GM21367 (cell line): ENCODE data around the gene CTU2.
A peak's percentile ranks its signal among the peaks of the same experiment; 100 is the strongest.
"Not testable (repeated sequence)": the region's sequence is repeated elsewhere in the genome, so short reads cannot be mapped to it uniquely, and the experiment has no call there.

Source experiments
- ATAC-seq: cut with Tn5 transposase; IDR thresholded peaks from one replicate; pipeline ENCODE4 v1.9.1; 2021; ENCODE audit not compliant: unreplicated experiment

The CTU2 gene

DNA sequence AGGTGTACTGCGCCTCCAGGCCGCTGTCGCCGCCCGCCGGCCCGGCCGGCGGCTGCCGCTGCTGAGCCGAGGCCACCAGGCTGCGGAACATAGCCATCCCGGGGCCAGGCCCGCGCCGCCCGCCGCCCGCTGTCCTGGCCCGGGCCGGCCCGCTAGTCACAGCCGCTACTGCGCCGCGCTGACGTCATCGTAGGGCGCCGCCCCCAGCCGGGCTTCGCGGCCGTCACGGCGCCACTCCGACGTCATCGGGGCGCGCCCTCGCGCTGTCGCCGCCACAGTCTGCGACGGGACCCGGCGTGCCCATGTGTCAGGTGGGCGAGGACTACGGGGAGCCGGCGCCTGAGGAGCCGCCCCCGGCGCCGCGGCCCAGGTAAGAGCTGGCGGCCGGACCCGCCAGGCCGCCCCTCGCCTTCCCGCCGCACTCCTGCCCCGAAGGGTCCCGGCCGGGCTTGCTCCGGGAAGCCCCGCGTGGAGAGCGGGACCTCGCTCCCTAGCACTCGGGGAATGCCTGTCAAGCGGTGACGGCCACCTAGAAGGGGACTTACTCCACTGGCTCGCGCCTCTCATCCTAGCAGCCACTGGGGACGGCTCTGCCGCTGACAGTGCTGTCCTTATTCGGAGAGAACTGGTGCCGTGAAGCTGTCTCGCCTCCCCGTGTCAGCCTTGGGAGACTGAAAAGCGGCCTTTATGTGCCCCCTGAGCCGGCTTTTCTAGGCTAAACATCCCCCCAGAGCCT, at the start of gene CTU2, which contains the start of gene RNF166:
CTU2 (plus strand) TSS at position 275 of the 736 bp plus-strand sequence; CDS start at position 303, 28 bp downstream.
RNF166 (minus strand) TSS at position 180 of the 736 bp plus-strand sequence; CDS start at position 97, 83 bp downstream.
- ATAC-seq, result peak; percentile 53

DNA sequence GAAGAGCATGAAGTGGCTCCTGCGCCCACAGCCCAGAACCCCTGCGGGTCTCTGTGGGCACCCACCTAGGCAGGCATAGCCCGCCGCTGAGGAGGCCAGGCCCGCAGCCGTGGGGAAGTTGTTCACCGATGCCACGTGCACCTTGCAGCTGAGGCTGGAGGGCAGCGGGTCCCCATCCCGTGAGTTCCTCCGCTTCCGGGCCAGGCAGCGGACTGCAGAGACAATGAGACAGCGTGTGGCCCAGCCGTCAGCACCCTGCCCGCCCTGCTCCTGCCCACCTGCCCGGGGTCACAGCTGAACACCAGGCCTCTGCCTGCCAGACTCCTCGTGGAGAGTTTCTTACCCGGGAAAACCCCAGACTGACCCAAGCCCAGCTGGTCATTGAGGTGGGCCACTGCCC, 48.9 kb upstream of the CTU2 start:
- ATAC-seq, result no peak

DNA sequence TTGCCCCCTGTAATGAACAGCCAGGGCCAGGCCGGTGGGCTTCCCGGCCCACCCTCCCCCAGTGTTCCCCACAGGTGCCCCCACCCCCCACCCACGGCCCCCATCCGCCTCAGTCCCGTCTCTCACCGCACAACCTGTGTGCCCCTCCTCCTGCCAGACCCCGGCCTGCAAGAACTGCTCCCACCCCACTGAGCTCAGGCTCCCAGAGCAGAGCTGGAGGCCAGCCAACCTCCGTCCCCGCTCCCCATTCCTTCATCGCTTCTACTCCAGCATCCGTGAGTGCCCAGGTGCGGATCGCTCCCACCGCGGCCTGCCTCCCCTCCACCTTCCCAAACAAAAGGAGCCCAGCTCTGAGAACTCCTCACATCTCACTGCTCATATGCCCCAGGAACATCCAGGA, 47.6 kb upstream of the CTU2 start:
- ATAC-seq, result no peak

DNA sequence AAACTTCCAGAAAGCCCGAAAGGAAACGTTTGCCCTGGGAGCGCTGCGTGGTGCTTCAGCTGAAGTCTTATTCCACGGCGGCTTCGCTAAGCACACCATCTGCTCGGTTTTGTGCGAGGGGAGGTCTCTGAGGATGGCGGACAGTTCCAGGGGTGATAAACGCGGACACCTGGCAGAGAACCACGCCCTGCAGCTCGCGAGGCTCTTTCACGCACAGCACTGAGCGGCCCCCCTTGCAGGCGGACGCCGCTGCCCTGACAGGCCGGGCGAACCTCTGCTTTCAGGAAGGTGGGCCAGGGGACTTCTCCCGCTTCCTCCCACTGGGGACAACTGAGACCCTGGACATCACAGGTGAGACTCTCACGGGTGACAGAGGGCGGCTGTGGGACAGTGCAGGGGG, 47.1 kb upstream of the CTU2 start:
- no peak for ATAC-seq

DNA sequence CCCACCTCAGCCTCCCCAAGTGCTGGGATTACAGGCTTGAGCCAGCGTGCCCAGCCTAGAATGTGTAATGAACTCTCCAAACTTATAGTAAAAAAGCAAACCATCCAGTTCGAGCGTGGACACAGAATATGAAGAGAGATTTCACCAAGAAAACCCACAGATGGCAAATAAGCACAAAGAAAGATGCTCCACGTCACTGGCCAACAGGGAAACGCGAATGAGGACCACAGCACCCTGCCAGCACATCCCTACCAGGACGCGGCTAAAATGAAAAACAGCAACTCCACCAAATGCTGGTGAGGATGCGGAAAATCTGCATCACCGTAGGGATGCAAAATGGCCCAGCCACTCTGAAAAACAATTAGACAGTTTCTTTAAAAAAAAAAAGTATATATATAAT, 44.8 kb upstream of the CTU2 start:
- ATAC-seq, result no peak

DNA sequence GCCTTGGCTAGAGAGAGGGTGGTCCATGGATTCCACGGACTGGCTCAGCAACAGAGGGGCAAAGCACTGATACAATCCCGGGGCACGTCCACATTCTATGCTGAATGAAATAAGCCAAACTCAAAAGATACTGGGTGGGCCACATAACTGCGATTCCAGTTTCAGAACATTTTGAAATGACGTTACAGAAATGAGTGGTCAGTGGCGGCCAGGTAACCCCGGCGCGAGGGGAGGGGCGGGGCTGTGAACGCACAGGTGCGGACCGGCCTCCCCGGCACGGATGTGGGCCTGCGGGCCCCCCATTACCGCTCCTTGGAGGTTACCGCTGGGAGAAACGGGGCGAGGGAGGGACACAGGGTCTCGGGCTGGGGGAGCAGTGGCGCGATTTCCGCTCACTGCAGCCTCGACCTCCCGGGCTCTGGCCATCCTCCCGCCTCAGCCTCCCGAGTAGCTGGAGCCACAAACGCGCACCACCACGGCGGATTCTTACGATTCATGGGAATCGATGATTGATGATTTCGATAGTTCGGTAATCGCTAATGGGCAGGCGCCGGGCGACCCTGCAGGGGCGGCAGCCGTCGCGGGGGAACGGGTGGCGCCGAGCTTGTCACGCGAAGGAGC, 44.0 kb upstream of the CTU2 start:
- ATAC-seq, result no peak

DNA sequence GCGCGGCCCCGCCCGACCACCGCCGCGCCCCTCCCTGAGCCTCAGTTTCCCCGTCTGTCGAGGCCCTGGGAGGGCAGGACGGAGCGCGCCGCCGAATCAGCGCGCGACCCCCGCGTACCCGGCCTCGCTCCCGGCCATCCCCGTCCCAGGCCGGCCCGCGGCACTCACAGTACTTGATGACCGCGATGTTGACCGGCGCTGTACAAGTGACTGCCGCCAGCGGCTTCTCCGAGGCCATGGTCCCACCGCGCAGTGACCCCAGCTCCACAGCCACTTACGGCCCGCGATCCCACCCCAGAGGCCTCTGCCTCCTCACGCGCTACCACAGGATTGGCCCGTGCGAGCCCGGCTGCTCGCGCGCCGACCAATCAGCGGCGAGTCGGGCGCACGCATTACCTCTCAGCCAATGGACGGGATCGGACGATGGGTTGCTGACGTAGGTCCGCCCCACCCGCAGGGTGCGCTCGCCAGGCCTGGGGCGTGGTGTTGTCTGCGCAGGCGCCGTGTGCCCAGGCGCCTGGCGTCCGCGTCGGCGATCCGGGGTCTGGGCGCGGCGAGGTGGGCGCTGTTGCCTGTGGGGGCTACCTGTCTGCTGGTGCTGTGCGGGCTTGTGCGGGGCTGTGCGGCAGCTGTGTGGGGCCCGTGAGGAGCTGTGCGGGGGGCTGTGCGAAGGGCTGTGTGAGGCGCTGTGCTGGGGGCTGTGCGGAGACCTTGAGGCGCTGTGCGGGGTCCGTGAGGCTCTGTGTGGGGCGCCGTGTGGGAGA, 43.3 kb upstream of the CTU2 start, which contains the start of gene MVD:
MVD (minus strand) TSS at position 249 of the 764 bp plus-strand sequence; CDS start at position 238, 11 bp downstream.
- peak; percentile 85 for ATAC-seq

DNA sequence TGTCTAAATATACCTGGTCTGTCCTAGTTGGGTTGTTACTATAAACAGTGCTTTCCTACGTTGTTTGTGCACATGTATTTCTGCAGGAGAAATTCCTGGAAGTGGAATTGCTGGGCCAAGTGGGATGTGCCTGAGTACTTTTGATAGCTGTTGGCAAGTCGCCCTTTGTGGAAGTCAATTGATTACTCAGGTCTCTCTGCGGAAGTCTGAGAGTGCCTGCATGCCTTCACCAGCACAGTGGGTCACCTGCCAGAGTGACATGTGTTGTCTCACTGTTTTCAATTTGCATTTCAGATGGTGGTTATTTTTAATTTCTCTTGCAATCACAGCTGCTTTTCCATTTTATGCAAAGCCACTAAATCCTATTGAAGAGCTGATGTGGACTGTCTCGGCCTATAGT, 41.2 kb upstream of the CTU2 start:
- no peak for ATAC-seq

DNA sequence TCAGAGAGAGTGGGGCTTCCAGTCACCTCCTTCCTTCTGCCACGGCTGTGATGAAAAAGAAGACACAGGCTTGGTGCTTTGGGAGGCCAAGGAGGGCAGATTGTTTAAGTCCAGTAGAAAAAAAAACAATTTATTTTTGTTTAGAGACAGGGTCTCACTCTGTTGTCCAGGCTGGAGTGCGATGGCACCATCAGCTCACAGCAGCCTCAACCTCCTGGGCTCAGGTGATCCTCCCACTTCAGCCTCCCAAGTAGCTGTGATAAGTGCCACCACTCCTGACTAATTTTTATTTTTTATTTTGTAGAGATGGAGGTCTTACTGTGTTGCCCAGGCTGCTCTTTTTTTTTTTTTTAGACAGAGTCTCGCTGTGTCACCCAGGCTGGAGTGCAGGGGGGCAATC, 40.7 kb upstream of the CTU2 start:
- no peak for ATAC-seq

DNA sequence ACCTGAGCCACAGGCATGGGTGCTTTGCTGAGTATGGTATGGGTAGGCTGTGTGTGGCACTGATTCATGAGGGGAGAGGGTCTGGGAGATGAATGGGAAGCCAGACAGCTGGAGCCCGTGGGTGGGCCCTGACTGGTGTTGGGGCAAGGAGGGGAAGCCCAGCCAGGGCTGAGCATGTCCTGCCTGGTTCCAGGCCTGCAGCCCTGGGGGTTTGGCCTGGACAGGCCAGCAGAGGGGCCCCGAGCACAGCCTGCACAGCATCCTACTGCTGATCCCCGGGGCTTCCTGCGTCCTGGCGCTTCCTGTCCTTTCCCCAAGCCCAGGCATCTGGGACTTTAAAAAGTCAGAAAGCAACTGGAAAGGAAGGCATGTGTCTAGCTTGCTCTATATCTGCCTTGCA, 38.8 kb upstream of the CTU2 start:
- no peak for ATAC-seq

DNA sequence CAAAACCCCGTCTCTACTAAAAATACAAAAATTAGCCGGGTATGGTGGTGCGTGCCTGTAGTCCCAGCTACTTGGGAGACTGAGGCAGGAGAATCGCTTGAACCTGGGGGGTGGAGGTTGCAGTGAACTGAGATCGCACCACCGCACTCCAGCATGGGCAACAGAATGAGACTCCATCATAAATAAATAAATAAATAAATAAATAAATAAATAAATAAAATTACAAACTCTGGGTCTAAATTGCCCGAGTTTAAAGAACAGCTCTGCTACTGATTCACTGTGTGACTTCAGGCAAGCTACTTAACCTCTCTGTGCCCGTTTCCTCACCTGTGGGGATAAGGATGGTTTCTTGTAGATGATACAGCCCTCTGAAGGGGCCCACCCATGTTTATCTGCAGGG, 36.8 kb upstream of the CTU2 start:
- ATAC-seq, result not testable (repeated sequence)

DNA sequence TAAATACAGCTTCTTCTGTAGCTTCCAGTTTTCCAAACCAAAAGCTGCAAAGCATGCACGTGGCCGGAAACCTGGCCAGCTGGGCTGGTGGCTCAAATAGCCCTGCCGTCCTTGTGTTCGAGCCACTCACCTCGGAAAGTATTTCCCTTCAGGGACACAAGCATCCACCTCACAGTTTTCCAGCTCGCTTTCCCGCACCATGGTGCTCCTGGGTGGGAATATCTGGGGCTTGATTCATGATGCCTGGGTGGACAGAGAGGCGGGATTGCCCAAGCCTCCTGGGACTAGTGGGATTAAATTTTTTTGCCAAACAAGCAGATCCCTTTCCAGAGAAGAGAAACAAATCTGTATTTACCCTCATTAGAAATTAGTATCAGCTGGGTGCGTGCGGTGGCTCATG, 36.3 kb upstream of the CTU2 start:
- no peak for ATAC-seq

DNA sequence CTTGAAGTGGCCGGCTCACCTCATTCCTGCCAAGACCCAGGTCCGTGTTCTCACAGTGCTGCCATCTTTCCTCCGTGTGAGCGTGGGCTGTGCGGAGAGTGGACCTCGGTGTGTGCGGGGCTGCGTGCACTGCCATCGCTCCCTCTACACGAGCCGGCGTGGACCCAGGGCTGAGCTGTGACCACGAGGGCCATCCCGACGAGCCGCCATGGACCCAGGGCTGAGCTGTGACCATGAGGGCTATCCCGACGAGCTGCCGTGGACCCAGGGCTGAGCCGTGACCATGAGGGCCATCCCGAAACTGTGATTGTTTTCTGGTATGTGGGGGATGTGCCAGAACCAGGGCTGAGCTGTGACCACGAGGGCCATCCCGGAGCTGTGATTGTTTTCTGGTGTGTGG, 34.5 kb upstream of the CTU2 start:
- no peak for ATAC-seq

DNA sequence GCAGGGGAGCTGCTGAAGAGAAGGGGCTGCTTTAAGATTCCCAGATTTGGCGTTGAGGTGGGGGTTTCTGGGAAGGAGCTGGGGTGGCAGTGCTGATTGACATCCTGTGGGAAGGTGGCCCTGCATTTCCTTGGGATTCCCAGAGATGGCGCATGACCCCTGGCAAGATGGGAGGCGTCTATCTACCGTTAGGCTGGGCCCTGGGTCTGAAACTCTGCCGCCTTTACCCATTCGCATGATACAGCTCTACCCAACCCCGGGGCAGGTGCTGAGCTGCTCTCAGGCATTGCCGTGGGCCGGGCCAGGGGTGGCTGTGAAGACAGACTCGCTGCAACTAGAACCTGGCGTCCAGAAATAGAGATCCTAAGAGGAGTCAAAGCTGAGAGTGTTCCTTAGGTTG, 33.5 kb upstream of the CTU2 start:
- ATAC-seq, result no peak

DNA sequence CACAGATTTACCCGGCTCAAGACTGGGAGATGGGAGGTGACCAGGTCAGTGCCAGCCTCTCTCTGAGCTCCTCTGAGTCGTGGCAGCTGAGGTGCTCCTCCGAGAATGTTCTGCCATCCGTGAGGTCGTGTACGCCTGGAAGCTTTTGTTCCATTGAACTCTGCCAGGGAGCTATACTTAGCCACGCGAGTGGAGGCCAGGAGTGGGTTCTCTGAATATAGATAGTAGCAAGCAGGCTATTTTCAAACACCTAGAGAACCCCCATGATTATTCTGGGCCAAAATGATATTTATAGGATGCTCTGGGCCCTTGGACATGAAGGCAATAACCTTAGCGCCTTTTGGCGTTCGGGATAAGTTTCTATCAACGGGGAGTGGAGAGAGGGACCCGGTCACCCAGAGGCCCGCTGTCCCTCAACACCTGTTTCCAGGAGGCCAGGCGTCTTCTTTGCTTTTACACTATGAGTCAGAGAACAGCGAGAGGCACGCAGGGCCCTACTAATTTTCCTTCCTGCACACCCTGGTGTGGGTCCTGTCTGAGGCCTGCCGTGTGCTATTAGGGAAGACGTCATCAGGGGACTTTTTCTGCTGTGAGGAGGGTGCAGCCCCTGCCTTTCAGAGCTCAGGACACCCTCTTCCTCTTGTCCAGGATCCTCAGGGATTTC, 32.5 kb upstream of the CTU2 start:
- no peak for ATAC-seq

DNA sequence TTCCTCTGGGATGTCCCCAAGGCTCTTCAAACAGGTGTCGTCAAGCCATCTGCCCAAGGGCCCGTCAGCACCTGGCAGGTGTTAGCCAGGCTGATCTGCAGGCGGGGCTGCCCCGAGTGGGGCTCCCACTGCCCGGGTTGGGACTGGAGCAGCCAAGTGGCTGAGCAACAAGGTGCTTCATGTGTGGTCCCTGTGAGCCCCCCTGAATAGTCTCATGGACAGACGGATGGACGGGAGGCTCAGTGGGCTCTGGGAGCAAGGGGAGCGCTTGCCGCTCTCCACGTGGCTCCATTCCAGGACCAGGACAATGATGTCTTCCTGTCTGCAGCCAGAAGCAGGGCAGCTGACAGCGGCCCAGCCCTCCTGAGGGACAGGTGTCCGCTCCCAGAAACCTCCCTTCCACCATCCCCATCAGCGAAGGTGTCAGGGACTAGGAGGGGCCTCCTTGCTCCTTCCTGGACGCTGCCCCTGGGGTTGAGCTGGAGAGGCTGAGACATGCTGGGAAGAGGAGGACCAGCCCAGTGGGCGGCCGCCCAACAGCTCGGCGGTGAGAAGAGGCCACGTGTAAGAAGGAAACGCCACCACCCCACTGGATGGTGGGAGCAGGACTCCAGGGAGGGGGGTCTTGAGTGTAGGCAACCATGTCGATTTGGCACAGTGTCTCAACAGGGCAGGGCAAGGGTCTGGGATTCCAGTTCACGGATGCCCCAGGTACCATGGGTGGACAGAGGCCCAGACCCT, 29.6 kb upstream of the CTU2 start:
- ATAC-seq, result no peak

DNA sequence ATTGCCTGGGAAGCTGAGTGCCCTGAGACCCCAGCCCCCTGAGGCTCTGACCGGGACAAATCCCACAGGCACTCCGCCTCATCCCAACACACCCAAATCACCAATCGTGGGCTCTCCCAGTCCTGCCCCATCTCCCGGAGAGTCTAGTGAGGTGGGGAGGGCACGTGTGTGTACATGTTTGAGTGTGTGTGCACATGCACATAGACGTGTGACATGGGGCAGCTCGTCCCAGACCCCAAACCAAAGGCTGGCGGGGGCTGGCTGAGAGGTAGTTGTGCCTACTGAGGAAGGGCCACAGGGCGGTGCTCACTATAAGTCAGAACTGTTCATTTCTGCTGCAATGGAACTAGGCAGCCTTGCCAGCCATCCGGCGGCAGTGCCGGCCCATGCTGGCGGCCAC, 28.6 kb upstream of the CTU2 start:
- no peak for ATAC-seq

DNA sequence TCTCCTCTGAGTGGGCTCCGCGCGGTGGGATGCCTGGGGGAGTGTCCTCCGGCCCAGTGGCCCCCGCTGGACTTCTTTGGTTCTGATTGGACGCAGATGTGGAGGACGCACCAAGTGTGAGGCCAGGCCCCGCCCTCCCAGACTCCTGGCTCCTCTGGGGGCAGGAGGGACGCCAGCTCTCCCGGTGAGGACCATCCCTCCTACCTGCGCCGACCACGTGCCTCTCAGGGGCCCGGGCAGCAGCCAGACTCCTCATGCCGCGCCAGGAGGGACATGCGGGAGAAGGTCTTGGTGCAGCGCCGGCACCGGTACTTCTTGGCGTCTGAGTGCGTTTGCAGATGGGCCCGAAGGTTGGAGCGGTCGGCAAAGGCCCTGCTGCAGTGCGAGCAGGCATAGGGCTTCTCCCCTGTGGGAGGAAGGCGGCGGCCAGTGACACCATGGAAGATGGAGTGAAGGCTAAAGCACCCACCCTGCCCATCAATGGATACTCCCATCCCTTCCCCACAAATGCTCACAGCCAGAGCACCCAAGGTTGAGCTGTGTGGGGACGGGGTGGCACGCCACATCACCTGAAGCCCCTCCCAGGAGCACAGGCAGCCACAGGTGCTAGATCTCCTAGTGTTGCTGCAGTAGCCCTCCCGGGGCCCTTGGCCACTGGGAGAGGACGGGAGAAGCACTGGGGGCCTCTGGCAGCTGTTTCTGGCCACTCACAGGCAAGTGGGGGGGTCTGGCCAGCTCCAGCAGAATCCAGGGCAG, 27.9 kb upstream of the CTU2 start:
- no peak for ATAC-seq

DNA sequence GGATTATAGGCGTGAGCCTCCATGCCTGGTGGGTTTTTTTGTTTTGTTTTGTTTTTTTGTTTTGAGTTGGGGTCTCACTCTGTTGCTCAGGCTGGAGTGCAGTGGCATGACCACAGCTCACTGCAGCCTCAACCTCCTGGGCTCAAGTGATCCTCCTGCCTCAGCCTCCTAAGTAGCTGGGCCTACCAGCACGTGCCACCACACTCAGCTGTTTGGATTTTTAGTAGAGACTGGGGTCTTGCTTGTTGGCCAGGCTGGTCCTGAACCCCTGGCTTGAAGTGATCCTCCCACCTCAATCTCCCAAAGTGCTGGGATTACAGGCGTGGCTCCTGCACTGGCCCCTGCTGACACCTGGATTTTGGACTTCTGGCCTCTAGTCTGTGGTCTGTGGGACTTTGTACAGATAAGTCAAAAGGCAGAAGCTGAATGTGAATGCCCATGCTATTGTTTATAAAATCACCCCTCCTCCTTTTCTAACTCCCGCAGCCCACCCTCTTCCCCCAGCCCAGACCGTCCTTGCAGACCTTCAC, 25.7 kb upstream of the CTU2 start:
- no peak for ATAC-seq
